Inferior parietal cortex (tissue), 1 donor: ENCODE measurements around the gene APBA1.

Experiments
- DNase-seq: peaks from one replicate; pipeline ENCODE4 v3.0.0-alpha.2; 2016; ENCODE audit errors: extremely low spot score

APBA1 gene

DNA sequence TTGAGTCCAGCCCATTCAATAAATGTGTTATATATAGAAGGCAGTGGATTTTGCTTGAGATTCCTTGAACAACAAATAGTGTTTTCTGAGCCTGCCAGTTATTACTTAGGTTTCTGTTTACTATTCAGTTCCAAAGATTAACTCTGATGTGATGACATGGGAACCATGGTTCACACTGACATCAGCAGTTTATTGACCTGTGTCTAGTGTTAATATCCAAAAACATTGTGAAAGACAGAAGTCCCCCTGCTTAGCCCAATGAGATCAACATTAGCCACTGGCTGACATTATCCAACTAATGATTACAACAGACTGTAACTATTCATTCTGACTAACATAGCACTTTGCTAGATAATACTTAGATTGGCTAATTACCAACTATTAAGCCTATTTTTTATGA is 14.9 kb downstream of the APBA1 start:
- DNase-seq: no peak

DNA sequence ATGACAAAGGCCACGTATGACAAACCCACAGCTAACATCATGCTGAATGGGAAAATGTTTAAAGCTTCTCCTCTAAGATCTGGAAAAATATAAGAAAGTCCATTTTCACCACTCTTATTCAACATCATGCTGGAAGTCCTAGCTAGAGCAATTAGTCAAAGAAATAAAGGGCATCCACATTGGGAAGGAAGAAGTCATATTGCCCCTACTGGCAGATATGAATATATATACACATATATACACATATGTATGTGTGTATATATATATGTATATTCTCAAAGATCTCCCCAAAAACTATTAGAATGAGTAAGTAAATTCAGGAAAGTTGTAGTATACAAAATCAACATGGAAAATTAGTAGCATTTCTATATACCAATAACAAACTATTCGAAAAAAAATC is 17.1 kb downstream of the APBA1 start:
- no peak for DNase-seq

DNA sequence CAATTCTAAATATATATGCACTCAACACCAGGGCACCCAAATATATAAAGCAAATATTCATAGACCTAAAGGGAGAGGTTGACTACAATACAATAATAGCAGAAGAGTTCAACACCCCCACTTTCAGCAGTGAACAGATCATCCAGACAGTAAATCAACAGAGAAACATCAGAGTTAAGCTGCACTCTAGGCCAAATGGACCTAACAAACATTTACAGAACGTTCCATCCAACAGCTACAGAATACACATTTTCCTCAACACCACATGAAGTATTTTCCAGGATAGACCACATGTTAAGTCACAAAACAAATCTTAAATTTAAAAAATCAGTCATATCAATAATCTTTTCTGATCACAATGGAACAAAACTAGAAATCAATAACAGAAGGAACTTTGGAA is 18.9 kb downstream of the APBA1 start:
- DNase-seq: no peak

DNA sequence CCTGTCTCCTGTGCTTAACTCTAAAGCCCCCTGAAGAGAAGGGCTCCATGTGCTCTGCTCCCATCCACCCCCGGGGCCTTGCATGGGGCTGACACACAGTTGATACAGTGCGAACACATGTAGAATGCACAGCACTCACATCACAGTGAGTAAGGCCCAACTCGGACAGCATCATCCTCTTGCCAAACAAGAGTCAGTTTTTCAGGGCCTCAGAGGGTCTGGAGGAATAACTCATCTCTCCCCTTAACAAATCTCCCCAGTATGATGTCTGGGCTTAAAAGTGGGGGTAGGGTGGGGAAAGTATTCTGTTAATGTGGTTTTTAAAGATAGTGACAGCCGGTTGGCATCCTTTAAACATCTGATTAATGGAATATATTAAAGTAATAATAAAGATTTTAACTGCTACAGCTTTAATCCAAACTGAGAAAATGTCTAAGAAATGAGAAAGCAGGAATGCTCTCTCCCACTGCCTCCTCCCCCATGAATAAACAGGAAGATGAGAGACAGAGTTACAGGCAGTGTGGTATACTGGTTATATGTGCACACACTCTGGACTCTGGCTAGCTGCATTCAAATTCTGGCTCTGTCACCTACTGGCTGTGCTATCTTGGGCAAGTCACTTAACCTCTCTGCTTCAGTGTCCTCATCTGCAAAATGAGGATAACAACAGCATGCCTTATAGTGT is 22.5 kb downstream of the APBA1 start:
- no peak for DNase-seq

DNA sequence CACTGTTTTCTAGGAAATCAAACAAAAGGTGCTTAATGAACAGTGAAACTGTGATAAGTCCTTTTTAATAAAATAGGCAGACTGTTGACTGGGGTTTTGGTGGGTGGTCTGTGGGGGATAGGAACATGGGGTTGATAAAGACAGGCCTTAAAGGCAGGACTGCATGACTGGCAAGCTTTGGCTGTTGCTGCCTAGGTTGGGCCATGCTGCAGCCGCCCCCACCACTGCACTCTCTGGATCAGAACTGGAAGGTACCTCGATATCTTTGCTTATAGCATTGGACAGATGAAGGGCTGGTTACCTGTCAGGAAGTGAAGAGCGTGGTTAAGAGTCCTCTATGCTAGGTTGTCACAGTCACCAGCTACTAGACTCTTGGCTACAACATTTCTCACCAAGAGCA is 24.4 kb downstream of the APBA1 start:
- no peak for DNase-seq

- DNase-seq: no peak
These were observed 25.4 kb downstream of the APBA1 start for GRCh38 chr9:69646810-69647209.

GRCh38 chr9:69645488-69645887 is 26.7 kb downstream of the APBA1 start:
- no peak for DNase-seq

GRCh38 chr9:69643098-69643497 is 29.1 kb downstream of the APBA1 start:
- DNase-seq: no peak

DNA sequence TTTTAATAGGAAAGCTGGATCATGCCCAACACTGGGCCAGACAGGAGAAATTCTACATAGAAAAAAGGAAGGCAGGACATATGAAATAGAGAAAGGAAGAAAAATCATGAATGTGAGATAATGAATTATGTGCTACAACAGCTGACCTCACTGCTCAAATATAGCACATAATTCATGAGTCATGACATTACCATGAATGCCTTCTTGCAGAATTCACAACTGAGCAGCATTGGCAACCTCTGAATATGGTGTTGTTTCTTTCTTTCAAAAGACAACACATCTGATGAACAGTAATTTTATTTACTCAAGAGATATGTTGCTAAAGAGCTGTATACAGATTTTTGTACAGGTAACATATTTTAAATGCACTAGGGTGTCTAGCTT is 34.4 kb downstream of the APBA1 start:
- no peak for DNase-seq

- no peak for DNase-seq
These were observed 34.9 kb downstream of the APBA1 start for GRCh38 chr9:69637193-69637816.

- no peak for DNase-seq
These were observed 38.5 kb downstream of the APBA1 start for GRCh38 chr9:69633716-69634115.

- no peak for DNase-seq
These were observed 39.4 kb downstream of the APBA1 start for GRCh38 chr9:69632768-69633167.

- no peak for DNase-seq
These were observed 44.9 kb downstream of the APBA1 start for GRCh38 chr9:69627281-69627680.

DNA sequence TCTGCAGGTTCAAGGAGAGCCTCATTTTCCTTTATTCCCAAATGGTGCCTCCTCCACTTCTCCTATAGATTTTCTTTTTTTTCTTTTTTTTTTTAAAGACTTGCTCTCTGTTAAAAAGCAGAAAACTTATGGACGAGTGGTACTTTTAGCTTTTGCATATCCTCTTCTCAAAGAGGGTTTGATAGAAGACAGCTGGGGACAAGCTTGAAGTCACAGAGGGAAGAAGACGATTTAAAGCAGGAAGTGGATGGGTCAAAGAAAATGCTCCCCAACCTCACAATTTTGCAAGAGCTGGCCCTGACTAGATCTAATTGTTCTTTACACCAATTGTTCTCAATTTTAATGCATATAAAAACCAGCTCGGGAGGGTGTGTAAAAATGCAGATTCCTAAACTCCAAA is 48.9 kb downstream of the APBA1 start:
- DNase-seq: no peak

- no peak for DNase-seq
These were observed 49.5 kb downstream of the APBA1 start for GRCh38 chr9:69622676-69623075.

DNA sequence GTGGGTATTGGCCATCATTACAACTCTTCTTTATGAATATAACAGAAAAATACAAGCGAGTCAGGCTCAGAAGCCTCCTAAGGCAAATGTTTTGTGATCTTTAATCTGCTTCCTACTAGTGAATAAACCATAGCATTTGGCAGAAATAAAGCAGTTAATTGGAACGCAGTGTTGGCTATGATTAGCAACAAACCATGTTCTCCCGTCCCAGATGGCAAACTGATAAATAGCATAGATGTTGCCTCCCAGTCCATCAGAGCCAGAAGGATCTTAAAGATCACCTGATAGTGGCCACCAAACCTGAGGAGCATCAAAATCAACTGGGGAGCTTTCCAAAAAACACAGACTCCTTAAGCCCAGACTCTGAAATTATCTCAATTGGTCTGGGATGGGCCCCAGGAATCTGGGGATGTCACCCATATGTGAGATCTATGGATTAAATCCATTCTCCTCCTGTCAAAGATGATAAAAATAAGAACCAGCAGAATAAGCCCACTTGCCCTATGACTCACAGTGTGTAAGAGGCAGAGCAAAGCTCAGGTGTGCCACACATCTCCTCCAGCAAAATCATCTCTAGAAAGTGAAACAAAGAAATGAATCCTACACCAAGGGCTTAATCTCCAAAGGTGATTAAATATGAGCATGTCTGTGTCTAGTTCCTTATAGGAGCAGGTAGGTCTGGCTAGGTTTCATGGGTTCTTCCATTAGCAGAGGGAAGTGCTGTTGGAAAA is 50.3 kb downstream of the APBA1 start:
- DNase-seq: no peak

DNA sequence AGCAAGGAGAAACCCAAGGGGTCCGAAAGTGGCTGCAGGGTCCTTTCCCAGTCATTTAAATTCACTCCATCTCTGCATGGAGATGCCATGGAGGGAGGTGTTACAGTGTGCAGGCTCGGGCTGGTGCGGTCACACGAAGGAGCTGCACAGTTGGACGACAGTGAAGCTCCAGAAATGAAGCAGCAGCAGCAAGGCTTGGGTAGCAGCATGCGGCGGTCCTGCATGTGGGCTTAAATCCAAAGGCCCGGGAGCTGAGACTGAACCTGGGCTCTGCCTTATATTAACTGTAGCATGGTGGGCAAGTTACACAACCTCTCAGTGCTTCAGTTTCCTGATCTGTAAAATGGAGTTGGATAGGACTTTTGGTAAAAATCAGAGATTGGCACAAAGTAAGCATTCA is 51.4 kb downstream of the APBA1 start:
- no peak for DNase-seq

- DNase-seq: no peak
These were observed 52.9 kb downstream of the APBA1 start for GRCh38 chr9:69619233-69619632.

DNA sequence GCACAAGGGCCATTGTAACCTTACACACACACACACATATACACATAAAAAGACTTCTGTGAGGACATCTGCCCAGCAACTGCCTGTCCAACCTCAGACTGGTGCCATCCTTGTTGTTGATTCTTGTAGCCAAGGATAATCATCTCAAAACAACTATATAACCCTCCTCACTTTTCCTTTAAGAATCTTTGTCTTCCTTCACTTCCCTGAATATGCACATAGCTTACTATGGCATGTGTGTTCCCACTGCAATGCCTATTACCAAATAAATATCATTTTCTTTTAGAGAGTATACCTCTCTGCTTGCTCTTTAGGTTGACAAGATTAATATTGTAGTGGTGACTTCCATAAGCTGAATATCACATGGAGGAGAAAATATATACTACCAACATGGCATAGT is 55.2 kb downstream of the APBA1 start:
- DNase-seq: no peak

DNA sequence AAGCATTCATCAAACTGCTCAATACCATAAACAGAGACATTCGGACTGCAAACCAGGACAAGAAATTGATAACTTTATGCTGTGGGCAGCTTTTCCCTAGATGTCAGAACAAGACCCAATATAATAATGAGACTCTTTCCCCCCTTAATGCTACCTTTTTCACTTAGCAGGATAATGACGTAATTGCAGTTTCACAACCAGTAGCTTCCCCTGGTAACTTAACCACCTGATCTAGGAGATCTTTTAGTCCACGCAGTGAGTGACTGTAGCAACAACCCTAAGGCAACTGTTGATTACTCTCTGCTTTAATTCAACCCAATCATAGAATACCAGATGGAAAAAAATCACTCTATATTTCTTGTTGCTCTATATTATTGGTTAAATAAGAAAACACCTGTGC is 56.3 kb downstream of the APBA1 start:
- DNase-seq: no peak

GRCh38 chr9:69611221-69611620 is 61.0 kb downstream of the APBA1 start:
- DNase-seq: no peak

DNA sequence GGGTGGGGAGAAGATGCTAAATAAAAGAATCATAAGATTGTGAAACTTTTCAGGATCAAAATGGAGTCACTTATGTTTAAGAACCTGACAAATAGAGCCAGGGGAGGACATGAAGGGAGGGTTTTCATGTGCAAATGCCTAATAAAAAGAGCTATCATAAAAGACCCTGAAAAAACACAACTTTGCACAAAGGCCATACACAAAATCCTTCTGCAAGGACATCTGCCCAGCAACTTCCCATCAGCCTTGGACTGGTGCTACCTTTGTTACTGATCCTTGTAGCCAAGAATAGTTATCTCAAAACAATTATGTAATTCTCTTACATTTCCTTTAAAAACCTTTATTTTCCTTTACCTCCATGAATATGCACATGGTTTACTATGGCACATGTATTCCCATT is 63.0 kb downstream of the APBA1 start:
- DNase-seq: no peak

- no peak for DNase-seq
These were observed 66.1 kb downstream of the APBA1 start for GRCh38 chr9:69606089-69606488.
